Measurements from ENCODE around the gene SFTPD.

SFTPD gene

DNA sequence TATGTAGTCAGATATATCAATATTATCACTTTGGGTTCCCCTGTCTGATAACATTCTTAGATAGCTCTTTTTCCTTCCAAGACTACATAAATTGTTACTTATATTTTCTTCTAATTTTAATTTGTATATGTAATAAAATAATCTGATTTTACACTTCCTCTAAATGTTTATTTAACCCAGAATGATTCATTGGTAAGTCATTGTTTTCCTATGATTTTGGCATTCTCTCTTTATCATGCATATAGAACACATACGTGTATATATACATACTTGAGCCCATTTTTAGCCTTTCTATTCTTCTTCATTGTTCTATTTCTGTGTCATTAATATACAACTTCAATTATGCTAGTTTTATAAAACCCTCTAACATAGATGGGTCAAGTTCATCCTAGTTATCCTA lies 16.6 kb downstream of the SFTPD start:
- DNase-seq (ENCODE audit: low read depth in 1 of 2, low spot score in 1 of 2): no peak
- Histone ChIP-seq H3K4me3 (replicated peaks; ENCODE audit: insufficient read depth, low read length) (no peak overlapping the region), H3K27me3 (ENCODE audit: insufficient read depth, poor library complexity, severe bottlenecking) (no peaks in the 10 kb centered on the region), H3K27ac (replicated peaks) (no peak overlapping the region)
- TF ChIP-seq REST (IDR thresholded peaks at IDR 0.05; ENCODE audit: insufficient replicate concordance, low read depth) (no peak), GABPA (IDR thresholded peaks at IDR 0.05; ENCODE audit: low read depth) (no peak), POLR2AphosphoS5 (IDR thresholded peaks at IDR 0.05; ENCODE audit: low read depth) (no peak), CTCF (IDR thresholded peaks at IDR 0.05; ENCODE audit: insufficient read depth, low read length) (no peak), SPI1 (IDR thresholded peaks at IDR 0.05; ENCODE audit: borderline replicate concordance, low read depth) (no peak)

GRCh38 chr10:79930751-79931150 lies 18.2 kb downstream of the SFTPD start:
- no peak for DNase-seq (ENCODE audit: low read depth in 1 of 2, low spot score in 1 of 2)
- H3K27me3 ChIP-seq (ENCODE audit: insufficient read depth, poor library complexity, severe bottlenecking): no peaks in the 10 kb centered on the region
- H3K4me3 ChIP-seq (replicated peaks; ENCODE audit: insufficient read depth, low read length): no peak overlapping the region
- no peak for TF ChIP-seq CTCF (IDR thresholded peaks at IDR 0.05; ENCODE audit: insufficient read depth, low read length)
- TF ChIP-seq REST (IDR thresholded peaks at IDR 0.05; ENCODE audit: insufficient replicate concordance, low read depth): no peak
- no peak for TF ChIP-seq GABPA (IDR thresholded peaks at IDR 0.05; ENCODE audit: low read depth)
- TF ChIP-seq POLR2AphosphoS5 (IDR thresholded peaks at IDR 0.05; ENCODE audit: low read depth): no peak
- no peak for TF ChIP-seq SPI1 (IDR thresholded peaks at IDR 0.05; ENCODE audit: borderline replicate concordance, low read depth)
- H3K27ac ChIP-seq (replicated peaks): no peak overlapping the region

DNA sequence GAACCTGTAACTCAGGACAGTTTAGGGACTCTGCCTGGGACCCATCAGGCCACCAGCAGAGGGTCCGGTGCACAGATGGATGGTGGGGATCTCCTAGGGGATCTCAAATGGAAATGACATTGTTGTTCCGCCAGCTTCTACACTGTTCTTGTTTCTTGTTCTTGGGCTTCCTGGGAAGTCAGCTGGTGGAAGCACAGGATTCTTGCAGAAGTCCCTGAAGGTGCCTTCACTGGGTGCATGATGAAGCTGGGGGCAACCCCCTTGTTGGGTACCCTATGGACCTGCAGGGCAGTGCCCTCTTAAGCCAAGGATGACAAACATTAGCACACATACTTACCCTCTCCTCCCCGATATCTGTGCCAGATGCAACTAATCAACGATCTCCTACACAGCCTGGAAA lies 18.6 kb downstream of the SFTPD start:
- no peak for DNase-seq (ENCODE audit: low read depth in 1 of 2, low spot score in 1 of 2)
- H3K4me3 ChIP-seq (replicated peaks; ENCODE audit: insufficient read depth, low read length): no peak overlapping the region
- no peaks in the 10 kb centered on the region for H3K27me3 ChIP-seq (ENCODE audit: insufficient read depth, poor library complexity, severe bottlenecking)
- H3K27ac ChIP-seq (replicated peaks): no peak overlapping the region
- TF ChIP-seq CTCF (IDR thresholded peaks at IDR 0.05; ENCODE audit: insufficient read depth, low read length) (no peak), POLR2AphosphoS5 (IDR thresholded peaks at IDR 0.05; ENCODE audit: low read depth) (no peak), SPI1 (IDR thresholded peaks at IDR 0.05; ENCODE audit: borderline replicate concordance, low read depth) (no peak), REST (IDR thresholded peaks at IDR 0.05; ENCODE audit: insufficient replicate concordance, low read depth) (no peak), GABPA (IDR thresholded peaks at IDR 0.05; ENCODE audit: low read depth) (no peak)

Data from HL-60 (cell line).